NCI-H2196 treated with DMSO at 0.1 percent for 48 hours (cell line): ENCODE data around the gene ZNF277.
A peak's percentile ranks its signal among the peaks of the same experiment; 100 is the strongest.
"Not testable (repeated sequence)": the region's sequence is repeated elsewhere in the genome, so short reads cannot be mapped to it uniquely, and the experiment has no call there.

Source experiments
- DNase-seq: peaks from one replicate; lab custom pipeline; 2025; ENCODE audit not compliant: unreplicated experiment; lab: John Stamatoyannopoulos, UW

Gene ZNF277

DNA sequence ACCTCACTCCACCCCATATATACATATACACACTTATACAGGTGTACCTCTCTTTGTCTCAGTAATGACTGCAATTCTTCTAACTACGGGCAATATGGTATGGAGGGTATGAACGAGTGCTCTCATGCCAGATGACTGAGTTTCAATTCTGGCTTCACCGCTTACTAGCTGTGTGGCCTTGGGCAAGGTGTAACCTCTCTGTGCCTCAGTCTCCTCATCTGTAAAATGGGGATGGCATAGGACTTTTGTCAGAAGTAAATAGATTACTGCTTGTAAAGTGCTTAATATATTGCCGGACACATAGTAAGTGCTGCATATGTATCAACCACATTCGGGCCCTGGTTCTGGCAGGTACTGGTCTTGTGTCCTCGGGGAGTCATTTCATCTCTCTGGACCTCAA is 183.7 kb downstream of the ZNF277 start:
- DNase-seq = no peak

DNA sequence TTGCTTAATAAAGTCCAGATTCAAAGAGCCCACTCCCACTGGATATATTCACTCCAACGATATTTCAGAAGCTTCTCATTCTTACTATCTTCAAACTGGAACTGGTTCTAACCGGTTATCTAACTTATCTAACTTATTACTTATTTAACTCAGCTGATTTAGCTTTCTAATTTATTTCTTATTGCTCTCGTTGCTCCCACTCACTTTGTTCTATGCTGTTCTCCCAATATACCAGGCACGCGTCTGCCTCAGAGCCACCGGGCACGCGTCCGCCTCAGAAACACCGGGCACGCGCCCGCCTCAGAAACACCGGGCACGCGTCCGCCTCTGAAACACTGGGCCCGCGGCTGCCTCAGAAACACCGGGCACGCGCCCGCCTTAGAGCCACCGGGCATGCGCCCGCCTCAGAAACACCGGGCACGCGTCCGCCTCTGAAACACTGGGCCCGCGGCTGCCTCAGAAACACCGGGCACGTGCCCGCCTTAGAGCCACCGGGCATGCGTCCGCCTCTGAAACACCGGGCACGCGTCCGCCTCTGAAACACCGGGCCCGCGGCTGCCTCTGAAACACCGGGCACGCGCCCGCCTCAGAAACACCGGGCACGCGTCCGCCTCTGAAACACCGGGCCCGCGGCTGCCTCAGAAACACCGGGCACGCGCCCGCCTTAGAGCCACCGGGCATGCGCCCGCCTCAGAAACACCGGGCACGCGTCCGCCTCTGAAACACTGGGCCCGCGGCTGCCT is 184.8 kb downstream of the ZNF277 start:
- not testable (repeated sequence) for DNase-seq

DNA sequence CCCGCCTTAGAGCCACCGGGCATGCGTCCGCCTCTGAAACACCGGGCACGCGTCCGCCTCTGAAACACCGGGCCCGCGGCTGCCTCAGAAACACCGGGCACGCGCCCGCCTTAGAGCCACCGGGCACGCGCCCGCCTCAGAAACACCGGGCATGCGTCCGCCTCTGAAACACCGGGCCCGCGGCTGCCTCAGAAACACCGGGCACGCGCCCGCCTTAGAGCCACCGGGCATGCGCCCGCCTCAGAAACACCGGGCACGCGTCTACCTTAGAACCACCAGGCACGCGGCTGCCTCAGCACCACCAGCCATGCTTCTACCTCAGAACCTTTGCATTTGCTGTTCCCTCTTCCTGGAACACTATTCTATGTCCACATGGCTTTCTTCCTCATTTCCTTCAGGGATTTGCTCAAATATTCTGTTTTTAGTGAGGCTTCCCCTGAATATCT is 185.4 kb downstream of the ZNF277 start:
- DNase-seq = peak; percentile 71
